Inflammatory macrophage treated with lipopolysaccharide for 4 hours (primary cell): ENCODE measurements around the gene RCAN2.

Experiments
- DNase-seq: peaks from one replicate; pipeline ENCODE4 v3.0.0-alpha.2; 2020

The RCAN2 gene

GRCh38 chr6:46491201-46491627, at the start of gene RCAN2:
Gene RCAN2 (minus strand): TSS chr6:46491449.
- DNase-seq: peak; percentile 46

GRCh38 chr6:46539866-46540265, 48.6 kb upstream of the RCAN2 start:
- no peak for DNase-seq

GRCh38 chr6:46538800-46539480, 47.7 kb upstream of the RCAN2 start:
- no peak for DNase-seq

GRCh38 chr6:46530896-46531295, 39.6 kb upstream of the RCAN2 start:
- DNase-seq: peak; percentile 14

DNA sequence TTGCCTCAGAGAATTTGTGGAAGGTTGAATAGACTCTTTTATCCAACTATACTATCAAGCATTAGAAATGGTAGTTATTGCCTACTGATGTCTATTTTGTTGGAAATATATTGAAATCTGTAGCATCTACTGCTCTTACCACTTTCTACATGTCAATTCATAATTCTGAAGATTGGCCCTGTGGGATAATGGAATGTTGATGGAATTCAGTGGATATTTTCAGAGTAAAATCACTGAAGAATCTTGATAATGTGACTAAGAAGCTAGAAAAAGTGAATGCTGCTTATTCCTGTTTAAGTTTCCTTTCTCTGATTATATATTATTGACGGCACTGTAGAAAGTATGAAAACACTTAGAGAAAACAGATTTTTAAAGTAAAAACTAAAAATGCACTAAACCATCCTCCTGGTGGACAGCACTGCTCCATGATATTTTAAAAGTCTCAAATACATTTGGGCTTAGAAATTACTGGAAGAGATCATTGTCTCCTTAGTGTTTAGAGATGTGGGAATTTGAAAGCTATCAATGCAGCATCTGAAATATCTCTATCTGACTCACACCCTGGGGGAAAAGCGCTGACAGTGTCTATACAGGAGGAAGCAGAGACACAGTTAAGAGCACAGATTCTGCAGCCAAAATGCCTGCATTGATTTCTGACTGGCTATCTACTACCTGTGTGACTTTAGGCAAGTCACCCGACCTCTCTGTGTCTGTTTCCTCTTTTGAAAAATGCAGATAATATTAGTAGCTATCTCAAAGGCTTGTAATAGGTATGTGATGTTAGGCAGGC, 37.9 kb upstream of the RCAN2 start:
- DNase-seq: no peak

DNA sequence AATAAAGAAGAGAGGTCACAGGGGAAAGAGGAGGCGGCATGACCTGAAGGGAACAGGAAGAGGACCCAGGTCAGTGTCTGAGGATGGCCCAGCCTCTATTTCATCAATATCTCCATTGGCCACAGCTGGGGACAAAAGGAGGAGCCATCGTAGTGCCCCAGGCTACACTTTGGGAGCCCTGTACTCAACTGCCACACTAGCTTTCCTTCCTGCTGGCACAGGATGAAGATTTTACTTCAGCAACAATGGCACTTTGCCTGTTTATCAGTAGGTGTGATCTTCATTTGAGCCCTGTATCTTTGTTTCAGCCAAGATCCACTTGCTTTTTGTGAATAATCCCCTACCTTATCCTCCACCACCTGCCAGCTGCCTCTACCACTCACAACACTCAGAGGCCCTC, 35.4 kb upstream of the RCAN2 start:
- DNase-seq: no peak

DNA sequence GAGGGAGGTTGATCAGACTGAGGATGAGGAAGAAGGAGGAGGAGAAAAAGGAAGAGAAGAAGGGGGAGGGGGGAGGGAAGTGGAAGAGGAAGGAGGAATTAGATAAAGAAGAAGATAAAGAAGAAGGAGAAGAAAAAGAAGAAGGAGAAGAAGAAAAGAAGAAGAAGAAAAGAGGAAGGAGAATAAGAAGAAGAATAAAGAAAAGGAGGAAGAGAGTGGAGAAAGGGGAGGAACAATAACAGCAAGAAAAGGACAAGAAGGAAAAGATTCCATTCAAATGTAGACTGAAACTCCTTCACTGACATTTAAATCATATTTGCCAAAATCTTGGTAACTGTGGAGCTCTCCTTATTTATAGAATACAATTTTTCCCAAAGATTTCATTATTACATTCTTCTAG, 34.3 kb upstream of the RCAN2 start:
- no peak for DNase-seq

- DNase-seq: no peak
Observed at GRCh38 chr6:46521464-46521971, 30.3 kb upstream of the RCAN2 start.

GRCh38 chr6:46517202-46517601, 26.0 kb upstream of the RCAN2 start:
- DNase-seq: no peak

DNA sequence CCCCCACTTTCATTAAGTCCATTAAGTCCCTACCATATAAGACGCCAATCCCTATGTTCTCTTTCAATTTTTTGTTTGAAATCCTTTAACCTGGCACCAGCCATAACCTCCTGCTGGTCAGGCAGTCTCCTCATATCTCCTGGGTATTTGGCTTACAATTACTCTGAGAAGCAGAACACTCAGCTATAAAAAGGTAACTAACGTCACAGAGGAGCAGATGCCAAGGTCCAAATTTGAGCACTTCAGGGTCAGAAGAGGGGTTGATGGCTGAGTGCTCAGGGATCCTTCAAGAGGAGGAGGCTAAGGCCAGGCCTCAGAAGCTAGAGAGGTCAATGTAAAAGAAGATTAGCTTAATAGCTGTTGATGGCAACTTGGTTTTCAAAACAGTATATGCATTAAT, 22.3 kb upstream of the RCAN2 start:
- no peak for DNase-seq

- no peak for DNase-seq
Observed at GRCh38 chr6:46511320-46511719, 20.1 kb upstream of the RCAN2 start.

DNA sequence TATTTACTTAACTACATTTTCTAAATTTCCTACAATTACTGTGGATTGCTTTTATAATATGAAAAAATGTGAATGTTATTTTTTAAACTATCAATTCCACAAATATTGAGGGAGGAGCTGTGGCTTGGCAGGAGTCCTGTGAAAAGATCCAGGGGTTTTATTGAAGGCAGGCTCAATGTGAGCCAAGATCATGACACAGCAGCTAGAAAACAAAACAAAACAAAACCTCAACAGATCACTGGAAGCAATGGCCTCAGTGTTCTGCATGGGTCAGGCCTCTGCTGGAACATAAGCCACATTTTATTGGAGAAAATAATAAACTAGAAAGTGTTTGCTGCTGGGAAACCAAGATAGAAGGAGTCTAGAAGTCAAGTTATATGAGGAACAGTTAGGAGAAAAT, 19.4 kb upstream of the RCAN2 start:
- no peak for DNase-seq

DNA sequence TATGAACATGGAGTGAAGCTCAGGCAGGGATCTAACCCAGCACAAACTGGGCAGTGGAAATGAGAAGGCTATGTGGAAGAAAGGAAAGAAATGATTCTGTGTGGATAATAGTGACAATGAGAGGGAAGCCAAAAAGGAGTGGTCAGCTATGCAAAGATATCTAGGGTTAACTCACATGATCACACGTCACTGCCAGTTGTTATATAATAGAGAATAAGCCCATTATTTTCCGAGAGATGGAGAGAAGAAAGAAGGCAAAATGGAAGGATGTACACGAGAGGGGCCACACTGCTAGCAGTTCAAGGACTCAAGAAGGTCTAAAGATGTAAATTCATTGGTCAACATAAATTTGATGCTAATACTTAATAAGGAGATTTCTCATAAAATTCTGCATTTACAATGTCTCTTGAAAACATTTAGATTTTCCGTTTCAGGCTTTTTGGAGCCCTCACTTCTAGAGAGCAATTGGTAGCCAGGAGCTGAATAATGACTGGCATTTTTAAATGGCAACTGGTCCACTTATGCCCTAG, 18.8 kb upstream of the RCAN2 start:
- no peak for DNase-seq

DNA sequence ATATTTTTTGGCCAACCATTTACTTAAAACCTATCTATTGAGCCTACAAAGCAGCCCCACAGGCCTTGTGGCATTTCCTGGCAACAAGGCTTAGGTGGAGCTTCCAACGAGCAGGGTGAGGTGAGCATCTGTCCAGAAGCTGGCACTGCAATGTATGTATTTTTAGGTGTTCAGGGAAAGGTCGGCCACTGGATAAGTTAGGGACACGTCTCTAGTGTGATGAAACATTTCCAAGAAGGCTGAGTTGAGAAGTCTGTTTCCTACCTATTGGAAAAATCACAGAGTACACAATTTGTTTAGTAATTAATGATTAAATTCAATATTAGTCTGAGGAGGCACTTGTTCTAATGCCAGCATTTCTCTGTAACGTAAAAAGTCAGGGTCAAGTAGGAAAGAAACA, 17.8 kb upstream of the RCAN2 start:
- no peak for DNase-seq

DNA sequence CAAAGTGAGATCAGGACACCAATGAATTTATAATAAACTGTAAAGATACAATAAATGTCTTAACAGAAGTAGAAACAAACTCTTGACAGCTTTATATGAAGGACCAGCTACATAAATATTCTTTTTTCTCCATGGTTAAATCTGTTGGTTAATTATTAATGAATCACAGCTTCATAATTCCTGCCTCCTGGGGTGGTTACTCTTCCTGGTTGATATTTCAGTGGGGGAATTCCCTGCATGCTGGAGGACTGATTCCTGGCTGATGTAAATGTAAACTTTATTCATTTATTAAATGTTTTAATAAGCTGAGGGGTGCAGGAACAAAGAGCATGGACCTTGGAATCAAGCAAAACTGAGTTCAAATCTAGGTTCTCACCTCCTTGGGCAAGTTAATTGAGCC, 16.2 kb upstream of the RCAN2 start:
- DNase-seq: no peak

DNA sequence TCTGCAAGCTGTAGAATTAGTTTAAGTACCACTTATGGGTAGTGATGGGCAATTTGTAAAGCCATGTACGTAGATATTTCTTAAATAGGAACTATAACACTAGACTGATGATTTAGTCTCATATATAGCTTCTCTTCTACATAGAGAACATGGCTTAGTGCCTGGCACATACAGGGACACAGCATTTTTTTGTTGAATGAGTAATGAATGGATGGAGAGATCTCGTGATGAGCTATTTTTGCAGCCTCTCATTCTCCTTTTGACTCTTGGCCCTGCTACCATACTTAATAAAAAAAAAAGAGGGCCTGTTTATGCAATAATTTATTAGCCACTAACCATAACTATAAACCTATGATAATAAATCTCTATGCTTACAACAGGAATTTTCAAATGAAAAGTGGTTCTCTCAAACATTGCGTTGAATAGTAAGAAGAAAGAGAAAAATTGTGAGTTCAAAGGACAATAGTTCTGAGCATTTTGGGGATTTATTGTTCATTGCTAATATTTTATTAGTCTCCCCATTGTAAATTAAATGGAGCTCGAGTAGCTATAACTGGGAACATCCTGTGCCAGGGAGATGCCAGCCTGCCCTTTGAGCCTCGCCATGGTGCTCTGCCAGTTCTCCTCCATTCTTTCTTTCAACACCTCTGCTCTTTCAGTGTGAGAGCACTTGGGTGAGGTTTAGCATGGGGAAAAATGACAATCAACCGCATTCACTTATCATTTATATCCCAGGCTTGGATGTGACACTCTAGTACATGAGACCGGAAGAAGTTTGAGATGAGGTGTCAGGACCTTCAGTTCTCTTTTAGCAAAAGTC, 14.7 kb upstream of the RCAN2 start:
- no peak for DNase-seq

GRCh38 chr6:46504242-46504641, 13.0 kb upstream of the RCAN2 start:
- DNase-seq: no peak

GRCh38 chr6:46502486-46503119, 11.4 kb upstream of the RCAN2 start:
- no peak for DNase-seq

DNA sequence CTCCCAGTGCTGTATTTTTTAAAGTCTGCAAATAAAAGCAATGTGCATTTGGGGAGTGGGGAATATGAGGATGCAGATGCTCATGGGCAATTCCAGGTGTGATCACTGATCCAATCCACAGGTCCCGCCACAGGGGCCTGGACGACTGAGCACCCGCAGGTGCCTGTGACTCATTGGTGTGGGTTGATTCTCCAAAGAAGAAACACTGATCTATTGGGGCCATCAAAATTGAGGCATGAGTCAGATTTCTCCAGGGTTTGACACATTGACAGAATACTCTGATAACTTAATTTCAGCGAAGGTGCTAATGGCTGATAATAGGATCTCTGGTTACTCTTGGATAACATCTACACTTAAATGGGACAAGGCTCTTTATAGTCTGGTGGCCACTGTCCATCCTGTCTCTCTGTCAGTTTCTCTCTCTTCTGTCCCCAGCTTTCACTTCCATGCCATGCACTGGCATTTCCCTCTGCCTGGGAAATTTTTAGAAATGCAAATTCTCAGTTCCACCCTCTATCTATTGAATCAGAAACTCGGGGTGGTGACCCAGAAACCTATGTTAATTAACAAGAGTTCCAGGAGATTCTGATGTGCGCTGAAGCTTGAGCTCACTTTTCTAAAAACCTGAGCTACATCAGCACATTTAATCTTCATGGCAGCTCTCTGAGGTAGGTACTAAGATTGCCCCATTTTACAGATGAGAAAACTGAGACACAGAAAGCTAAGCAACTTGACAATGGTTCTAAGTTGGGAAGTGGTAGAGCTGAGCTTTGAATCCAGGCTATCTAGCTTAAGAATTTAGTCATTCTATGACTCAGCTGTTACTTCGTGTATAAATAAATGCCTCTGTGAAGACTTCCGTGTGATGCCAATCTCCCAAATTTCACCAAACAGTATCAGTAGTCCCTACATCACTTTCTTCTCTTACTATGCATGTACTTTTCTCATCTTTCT, 10.2 kb upstream of the RCAN2 start:
- peak; percentile 19 for DNase-seq

DNA sequence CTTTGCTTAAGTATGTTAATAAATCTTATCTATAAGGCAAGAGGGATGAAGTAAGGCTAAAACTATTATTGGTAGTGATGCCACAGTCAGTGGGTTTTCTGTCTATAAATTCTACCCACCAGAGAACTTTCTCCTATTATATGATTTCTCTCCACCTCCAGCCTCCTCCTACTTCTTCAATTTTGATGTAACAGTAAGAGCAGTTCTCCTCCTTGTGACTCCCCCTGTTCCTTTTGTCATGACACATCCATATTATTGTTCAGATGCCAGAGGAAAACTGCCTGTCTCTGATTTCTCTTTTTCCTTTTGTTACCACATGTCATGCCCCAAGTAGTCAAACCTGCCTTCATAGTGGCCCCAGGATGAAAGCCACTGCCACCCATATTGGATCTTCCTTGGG, 9.1 kb upstream of the RCAN2 start:
- no peak for DNase-seq
